HUES6 (cell line): Measurements from ENCODE around the gene KLRC3.
"Not testable (repeated sequence)": the region's sequence is repeated elsewhere in the genome, so short reads cannot be mapped to it uniquely, and the experiment has no call there.

Experiments
- H3K27ac ChIP-seq: 2 replicates; pipeline ENCODE4 v1.7.0; 2013; ENCODE audit warnings: low read depth, mild to moderate bottlenecking, low read length, inconsistent platforms
- H3K27me3 ChIP-seq: 2 replicates; pipeline ENCODE4 v1.6.1; 2013; ENCODE audit warnings: low read length; ENCODE audit not compliant: control insufficient read depth, insufficient read depth
- H3K36me3 ChIP-seq: 2 replicates; pipeline ENCODE4 v1.6.1; 2013; ENCODE audit warnings: low read length; ENCODE audit not compliant: control insufficient read depth, insufficient read depth
- H3K4me1 ChIP-seq: 2 replicates; pipeline ENCODE4 v1.6.1; 2013; ENCODE audit warnings: low read length; ENCODE audit not compliant: control insufficient read depth, insufficient read depth
- H3K4me3 ChIP-seq: 2 replicates; pipeline ENCODE4 v1.5.1; 2013; ENCODE audit warnings: low read depth, low read length
- H3K9ac ChIP-seq: one replicate; pipeline ENCODE4 v1.6.1; 2013; ENCODE audit warnings: mild to moderate bottlenecking, low read length
- H3K9me3 ChIP-seq: 2 replicates; pipeline ENCODE4 v1.6.1; 2013; ENCODE audit warnings: low read depth, low read length; ENCODE audit not compliant: control insufficient read depth, insufficient read depth

Gene KLRC3

GRCh38 chr12:10388624-10389413, 31.6 kb downstream of the KLRC3 start:
- H3K36me3 ChIP-seq: no peaks in the 10 kb centered on the region
- H3K27me3 ChIP-seq: no peaks in the 10 kb centered on the region
- no peak overlapping the region for H3K27ac ChIP-seq
- H3K4me1 ChIP-seq: no peaks in the 10 kb centered on the region
- H3K9me3 ChIP-seq: peaks cover 5% of the 10 kb centered on the region; the same call in 1 of the 2 replicates
- no peak overlapping the region for H3K9ac ChIP-seq
- no peak overlapping the region for H3K4me3 ChIP-seq

GRCh38 chr12:10387498-10387897, 32.9 kb downstream of the KLRC3 start:
- not testable (repeated sequence) for H3K9ac ChIP-seq, H3K4me1 ChIP-seq, H3K36me3 ChIP-seq

GRCh38 chr12:10386857-10387256, 33.5 kb downstream of the KLRC3 start:
- Histone ChIP-seq H3K4me3 (no peak overlapping the region), H3K27ac (no peak overlapping the region), H3K27me3 (no peaks in the 10 kb centered on the region), H3K9ac (no peak overlapping the region), H3K9me3 (peaks cover 5% of the 10 kb centered on the region; the same call in 1 of the 2 replicates), H3K4me1 (no peaks in the 10 kb centered on the region), H3K36me3 (no peaks in the 10 kb centered on the region)

More at GRCh38 chr12:10387498-10387897, 32.9 kb downstream of the KLRC3 start:
- H3K27me3 ChIP-seq, H3K9me3 ChIP-seq, H3K27ac ChIP-seq, H3K4me3 ChIP-seq: not testable (repeated sequence)

- Histone ChIP-seq H3K4me3 (no peak overlapping the region), H3K27me3 (no peaks in the 10 kb centered on the region), H3K4me1 (no peaks in the 10 kb centered on the region), H3K36me3 (peaks cover 3% of the 10 kb centered on the region; the same call in 1 of the 2 replicates), H3K27ac (no peak overlapping the region), H3K9me3 (peaks cover 5% of the 10 kb centered on the region; the same call in 1 of the 2 replicates), H3K9ac (no peak overlapping the region)
Measured at GRCh38 chr12:10385166-10385613, 35.2 kb downstream of the KLRC3 start.

GRCh38 chr12:10384191-10384590, 36.2 kb downstream of the KLRC3 start:
- Histone ChIP-seq H3K36me3 (peaks cover 3% of the 10 kb centered on the region; the same call in 1 of the 2 replicates), H3K9ac (no peak overlapping the region), H3K9me3 (peaks cover 5% of the 10 kb centered on the region; the same call in 1 of the 2 replicates), H3K4me1 (no peaks in the 10 kb centered on the region), H3K27me3 (no peaks in the 10 kb centered on the region), H3K4me3 (no peak overlapping the region), H3K27ac (no peak overlapping the region)

GRCh38 chr12:10381928-10382628, 38.3 kb downstream of the KLRC3 start:
- no peaks in the 10 kb centered on the region for H3K27me3 ChIP-seq
- peaks cover 5% of the 10 kb centered on the region; the same call in 1 of the 2 replicates for H3K9me3 ChIP-seq
- no peak overlapping the region for H3K9ac ChIP-seq
- H3K36me3 ChIP-seq: peaks cover 3% of the 10 kb centered on the region; the same call in 1 of the 2 replicates
- H3K27ac ChIP-seq: no peak overlapping the region
- no peak overlapping the region for H3K4me3 ChIP-seq
- no peaks in the 10 kb centered on the region for H3K4me1 ChIP-seq

- H3K27ac ChIP-seq, H3K9me3 ChIP-seq, H3K9ac ChIP-seq, H3K36me3 ChIP-seq, H3K27me3 ChIP-seq, H3K4me3 ChIP-seq, H3K4me1 ChIP-seq: not testable (repeated sequence)
Measured at GRCh38 chr12:10378737-10379136, 41.7 kb downstream of the KLRC3 start.

GRCh38 chr12:10374624-10375018, 45.8 kb downstream of the KLRC3 start:
- H3K4me3 ChIP-seq: no peak overlapping the region
- no peaks in the 10 kb centered on the region for H3K27me3 ChIP-seq
- H3K36me3 ChIP-seq: no peaks in the 10 kb centered on the region; the same call in 1 of the 2 replicates
- H3K27ac ChIP-seq: no peak overlapping the region
- no peaks in the 10 kb centered on the region; the same call in 1 of the 2 replicates for H3K9me3 ChIP-seq
- H3K9ac ChIP-seq: no peak overlapping the region
- peaks cover 16% of the 10 kb centered on the region; the same call in 1 of the 2 replicates for H3K4me1 ChIP-seq

GRCh38 chr12:10372559-10372958, 47.8 kb downstream of the KLRC3 start:
- peaks cover 16% of the 10 kb centered on the region; the same call in 1 of the 2 replicates for H3K4me1 ChIP-seq
- H3K4me3 ChIP-seq: no peak overlapping the region

GRCh38 chr12:10371893-10372535, 48.4 kb downstream of the KLRC3 start:
- not testable (repeated sequence) for H3K27ac ChIP-seq, H3K9ac ChIP-seq, H3K27me3 ChIP-seq, H3K36me3 ChIP-seq, H3K4me3 ChIP-seq
- H3K9me3 ChIP-seq: peaks cover 10% of the 10 kb centered on the region; the same call in 1 of the 2 replicates
- peaks cover 16% of the 10 kb centered on the region; the same call in 1 of the 2 replicates for H3K4me1 ChIP-seq

More at GRCh38 chr12:10372559-10372958, 47.8 kb downstream of the KLRC3 start:
- no peaks in the 10 kb centered on the region for H3K27me3 ChIP-seq
- H3K9me3 ChIP-seq: peaks cover 7% of the 10 kb centered on the region; the same call in 1 of the 2 replicates
- no peak overlapping the region for H3K9ac ChIP-seq
- no peaks in the 10 kb centered on the region; the same call in 1 of the 2 replicates for H3K36me3 ChIP-seq
- H3K27ac ChIP-seq: no peak overlapping the region
